IMR-90 (cell line): Measurements from ENCODE around the gene TK1. TPM values are rescaled to one million over a fixed set of nuclear protein-coding genes. Genes with fewer than 3 reads are reported as not detected.
"Not testable (repeated sequence)": the region's sequence is repeated elsewhere in the genome, so short reads cannot be mapped to it uniquely, and the experiment has no call there.

Source experiments
- ATAC-seq: fragments of 200-7000 bp; cut with Tn5 transposase; 2 replicates; pipeline ENCODE4 v1.9.1; 2020; ENCODE audit warnings: low read depth, mild to moderate bottlenecking, moderate library complexity
- BruUV-seq: library from RNA; stranded (reverse); fragments of 400-500 nt; replicated peaks from 2 replicates; lab custom pipeline; 2021; lab: Mats Ljungman, UMichigan
- CTCF ChIA-PET: fragments of 300-600 bp; formaldehyde crosslinking; extraction: SDS; loops from one replicate; lab custom pipeline; 2021; ENCODE audit warnings: antibody characterized with exemption; lab: Yijun Ruan, JAX
- POLR2A ChIA-PET: fragments of 300-600 bp; sonication (Branson Sonifier 250); formaldehyde crosslinking; loops from one replicate; lab custom pipeline; 2022; ENCODE audit warnings: antibody characterized with exemption; ENCODE audit not compliant: unreplicated experiment; lab: Charles Lee
- DNase-seq: peaks from one replicate; pipeline ENCODE4 v3.0.0; 2013
- H2AFZ ChIP-seq: replicated peaks from 2 replicates; pipeline ENCODE3; 2013; ENCODE audit warnings: low read length, mild to moderate bottlenecking; ENCODE audit not compliant: poor library complexity
- H2AK5ac ChIP-seq: 2 replicates; pipeline ENCODE4 v1.6.1; 2013; ENCODE audit warnings: low read depth, low read length, inconsistent platforms
- H2AK9ac ChIP-seq: replicated peaks from 2 replicates; pipeline ENCODE3; 2013; ENCODE audit warnings: mild to moderate bottlenecking, low read depth, low read length, moderate library complexity; ENCODE audit not compliant: poor library complexity
- H2BK120ac ChIP-seq: 2 replicates; pipeline ENCODE4 v1.6.1; 2013; ENCODE audit warnings: low read depth, low read length, inconsistent platforms
- H2BK15ac ChIP-seq: 3 replicates; pipeline ENCODE4 v1.6.1; 2013; ENCODE audit warnings: low read depth, low read length, inconsistent platforms
- H2BK20ac ChIP-seq: 2 replicates; pipeline ENCODE4 v1.6.1; 2013; ENCODE audit warnings: low read depth, mild to moderate bottlenecking, inconsistent platforms, low read length, moderate library complexity
- H2BK5ac ChIP-seq: 2 replicates; pipeline ENCODE4 v1.6.1; 2013; ENCODE audit warnings: mild to moderate bottlenecking, low read depth, low read length, inconsistent platforms; ENCODE audit not compliant: poor library complexity, severe bottlenecking
- H3K14ac ChIP-seq: replicated peaks from 2 replicates; pipeline ENCODE4 v1.6.1; 2013; ENCODE audit warnings: low read depth, low read length, inconsistent platforms
- H3K18ac ChIP-seq: 2 replicates; pipeline ENCODE4 v1.6.1; 2013; ENCODE audit warnings: low read depth, low read length, control low read depth
- H3K23ac ChIP-seq: 2 replicates; pipeline ENCODE4 v1.6.1; 2013; ENCODE audit warnings: low read depth, low read length, inconsistent platforms
- H3K27ac ChIP-seq: 2 replicates; pipeline ENCODE4 v1.5.1; 2013; ENCODE audit warnings: mild to moderate bottlenecking, control low read depth, low read length; ENCODE audit not compliant: insufficient read depth
- H3K27me3 ChIP-seq: 2 replicates; pipeline ENCODE4 v1.6.1; 2013; ENCODE audit warnings: low read length; ENCODE audit not compliant: control insufficient read depth, insufficient read depth
- H3K36me3 ChIP-seq: 2 replicates; pipeline ENCODE4 v1.6.1; 2013; ENCODE audit warnings: low read length, mixed read lengths; ENCODE audit not compliant: control insufficient read depth, insufficient read depth
- H3K4ac ChIP-seq: 2 replicates; pipeline ENCODE4 v1.6.1; 2013; ENCODE audit warnings: low read depth, low read length, inconsistent platforms
- H3K4me1 ChIP-seq: 2 replicates; pipeline ENCODE4 v1.6.1; 2013; ENCODE audit warnings: low read length, mixed read lengths; ENCODE audit not compliant: control insufficient read depth, insufficient read depth
- H3K4me2 ChIP-seq: 2 replicates; pipeline ENCODE4 v1.6.1; 2013; ENCODE audit warnings: low read depth, mild to moderate bottlenecking, control low read depth, low read length, moderate library complexity
- H3K4me3 ChIP-seq: 2 replicates; pipeline ENCODE4 v1.5.1; 2013; ENCODE audit warnings: low read depth, mild to moderate bottlenecking, control low read depth, low read length, moderate library complexity; ENCODE audit not compliant: insufficient read depth
- H3K56ac ChIP-seq: 2 replicates; pipeline ENCODE4 v1.6.1; 2013; ENCODE audit warnings: low read length, inconsistent platforms; ENCODE audit not compliant: insufficient read depth; ENCODE audit errors: extremely low read depth
- H3K79me1 ChIP-seq, 2 experiments: 2 replicates each; pipeline ENCODE4 v1.6.1; 2013; ENCODE audit warnings: low read length in 2 of 2, inconsistent platforms in 1 of 2, low read depth in 1 of 2
- H3K9ac ChIP-seq: 2 replicates; pipeline ENCODE4 v1.6.1; 2013; ENCODE audit warnings: low read depth, low read length, control low read depth
- H3K9me1 ChIP-seq: 2 replicates; pipeline ENCODE4 v1.6.1; 2013; ENCODE audit warnings: low read length, inconsistent platforms; ENCODE audit not compliant: insufficient read depth
- H3K9me3 ChIP-seq: 2 replicates; pipeline ENCODE4 v1.6.1; 2013; ENCODE audit warnings: low read length; ENCODE audit not compliant: control insufficient read depth, insufficient read depth
- H4K20me1 ChIP-seq: 2 replicates; pipeline ENCODE4 v1.6.1; 2013; ENCODE audit warnings: low read length, inconsistent platforms; ENCODE audit not compliant: insufficient read depth
- H4K5ac ChIP-seq: 2 replicates; pipeline ENCODE4 v1.6.1; 2013; ENCODE audit warnings: mild to moderate bottlenecking, low read depth, low read length, control low read depth
- H4K8ac ChIP-seq, 2 experiments: 2 replicates each; pipeline ENCODE4 v1.6.1; 2013; ENCODE audit warnings: low read depth in 2 of 2, low read length in 2 of 2, control low read depth in 1 of 2, inconsistent platforms in 1 of 2
- H4K91ac ChIP-seq: 2 replicates; pipeline ENCODE4 v1.6.1; 2013; ENCODE audit warnings: low read depth, low read length, inconsistent platforms; ENCODE audit not compliant: insufficient read depth
- WGBS, 2 experiments: methylation state at CpG; one replicate each; pipeline versions ENCODE4 v1.1.5 to v1.1.7; 2013; ENCODE audit warnings: missing lambda C conversion rate in 2 of 2; ENCODE audit not compliant: insufficient read length in 1 of 2; ENCODE audit errors: extremely low coverage in 2 of 2; 5-methylcytosine and 5-hydroxymethylcytosine counted together
- dilution Hi-C: fragments of 300-500 bp; cut with HindIII; formaldehyde crosslinking; loops from one replicate; pipeline ENCODE4 v1.14.3; 2018; ENCODE audit warnings: low sequenced_read_pairs; ENCODE audit not compliant: unreplicated experiment
- in situ Hi-C: fragments of 300-500 bp; cut with MboI; formaldehyde crosslinking; loops from 3 replicates; pipeline ENCODE4 v1.14.3; 2019; ENCODE audit warnings: low sequenced_read_pairs, inconsistent platforms, mixed read lengths
- intact Hi-C: fragments of 100-400 bp; cut with micrococcal nuclease; formaldehyde crosslinking; loops from 2 replicates; pipeline ENCODE4 v1.10.0; 2022
- polyA plus RNA-seq, 3 experiments: library from polyadenylated mRNA; depleted of rRNA; stranded (reverse); fragments of >200 nt; gene quantifications; 2 replicates each; pipeline ENCODE4 v1.2.3, GENCODE V29; 2012; ENCODE audit warnings: low replicate concordance in 1 of 3
- total RNA-seq: library from RNA; depleted of rRNA; stranded (reverse); fragments of >200 nt; gene quantifications from 2 replicates; pipeline ENCODE4 v1.2.3, GENCODE V29; 2012

TK1 gene
- total and polyA plus RNA-seq, 2 of the 4 experiments (the other 2 are of a cell fraction): 150 to 219 TPM

- TSS peak; percentile 78 for BruUV-seq
- DNase-seq, H2AK5ac ChIP-seq, H3K9ac ChIP-seq, H2BK120ac ChIP-seq, H3K27ac ChIP-seq, H3K23ac ChIP-seq, H2AFZ ChIP-seq, intact Hi-C loops, ATAC-seq, H3K4me2 ChIP-seq, H2BK15ac ChIP-seq, POLR2A ChIA-PET, dilution Hi-C loops, H3K36me3 ChIP-seq, H3K27me3 ChIP-seq, H3K9me1 ChIP-seq, in situ Hi-C loops, H2BK5ac ChIP-seq, H3K4ac ChIP-seq, H4K5ac ChIP-seq, H3K56ac ChIP-seq, H2BK20ac ChIP-seq, CTCF ChIA-PET, H3K9me3 ChIP-seq, H3K18ac ChIP-seq, H3K4me3 ChIP-seq, H3K14ac ChIP-seq, H4K91ac ChIP-seq, H4K8ac ChIP-seq, H4K20me1 ChIP-seq: not testable (repeated sequence)
- WGBS, 2 experiments: 90% methylated on average over 8 of the region's 19 CpGs; no CpG with 5 or more reads in 1 of the 2 experiments
- peaks cover 13% of the 10 kb centered on the region for H3K4me1 ChIP-seq
- peaks cover 0 to 30% of the 10 kb centered on the region in 2 experiments; a peak in 2 of 4 replicates for H3K79me1 ChIP-seq
- H2AK9ac ChIP-seq: peak overlapping the region; percentile 72
These were observed 15.1 kb downstream of the TK1 start for GRCh38 chr17:78171591-78172248.
